Neutrophil (primary cell): Measurements from ENCODE around the gene MRPL41.
"Not testable (repeated sequence)": the region's sequence is repeated elsewhere in the genome, so short reads cannot be mapped to it uniquely, and the experiment has no call there.

Source experiments
- H3K27ac ChIP-seq: fragments of 200-600 bp; sonication (generic); 2 replicates; pipeline ENCODE4 v1.5.1; 2016; ENCODE audit warnings: mild to moderate bottlenecking, moderate library complexity
- H3K27me3 ChIP-seq: fragments of 200-600 bp; sonication (generic); 2 replicates; pipeline ENCODE4 v1.6.0; 2016; ENCODE audit warnings: mild to moderate bottlenecking
- H3K36me3 ChIP-seq: fragments of 200-600 bp; sonication (generic); 2 replicates; pipeline ENCODE4 v1.5.1; 2017
- H3K4me1 ChIP-seq, 2 experiments: fragments of 200-600 bp in 1 of 2; sonication (generic) in 1 of 2; 1 replicate in 1 of 2; 2 replicates in 1 of 2; pipeline versions ENCODE4 v1.5.1 to v1.6.1; 2013 to 2016; ENCODE audit warnings: low read depth in 1 of 2, low read length in 1 of 2, mild to moderate bottlenecking in 1 of 2, moderate library complexity in 1 of 2; ENCODE audit not compliant: control insufficient read depth in 1 of 2, insufficient read depth in 1 of 2
- H3K4me3 ChIP-seq, 2 experiments: fragments of 200-600 bp in 1 of 2; sonication (generic) in 1 of 2; 1 replicate in 1 of 2; 2 replicates in 1 of 2; pipeline ENCODE4 v1.5.1; 2013 to 2016; ENCODE audit warnings: low read depth in 1 of 2, low read length in 1 of 2, mild to moderate bottlenecking in 1 of 2, moderate library complexity in 1 of 2
- H3K9me3 ChIP-seq: fragments of 200-600 bp; sonication (generic); 2 replicates; pipeline ENCODE4 v1.5.1; 2016
- TF ChIP-seq, protein P1 (sequence below): fragments of 200-600 bp; sonication (generic); IDR thresholded peaks from 2 replicates; pipeline ENCODE4 v1.5.1; 2016; ENCODE audit warnings: antibody characterized with exemption

Gene MRPL41

DNA sequence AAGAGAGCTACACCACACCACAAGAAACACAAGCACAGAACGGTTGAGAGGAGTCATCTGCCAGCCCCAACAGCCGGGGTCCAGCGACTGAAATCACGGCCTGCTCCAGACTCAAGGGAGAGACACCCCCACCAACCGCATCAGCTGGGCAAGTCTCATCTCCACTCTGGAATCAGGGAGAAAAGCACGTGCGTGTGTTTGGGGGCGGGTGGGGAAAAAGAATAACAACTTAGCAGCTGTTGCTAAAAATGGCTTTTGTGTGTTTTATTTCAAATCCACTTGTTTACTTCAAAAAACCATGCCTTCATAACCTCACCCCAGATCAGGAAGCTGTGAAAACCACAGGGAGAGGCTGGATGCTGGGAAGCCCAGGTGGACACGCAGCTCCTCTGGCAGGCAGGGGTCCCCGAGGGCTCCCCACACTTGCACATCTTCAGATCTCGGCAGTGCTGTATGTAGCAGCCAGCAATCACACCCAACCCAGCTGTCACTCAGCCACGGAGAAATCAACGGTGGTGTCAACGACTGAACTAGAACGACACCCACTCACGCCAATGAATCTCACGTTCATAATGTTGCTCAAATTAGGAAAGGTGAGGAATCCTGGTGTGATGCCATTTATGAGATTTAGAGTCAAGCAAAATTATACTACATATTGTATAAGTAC lies 20.4 kb upstream of the MRPL41 start:
- TF ChIP-seq, protein P1, sequence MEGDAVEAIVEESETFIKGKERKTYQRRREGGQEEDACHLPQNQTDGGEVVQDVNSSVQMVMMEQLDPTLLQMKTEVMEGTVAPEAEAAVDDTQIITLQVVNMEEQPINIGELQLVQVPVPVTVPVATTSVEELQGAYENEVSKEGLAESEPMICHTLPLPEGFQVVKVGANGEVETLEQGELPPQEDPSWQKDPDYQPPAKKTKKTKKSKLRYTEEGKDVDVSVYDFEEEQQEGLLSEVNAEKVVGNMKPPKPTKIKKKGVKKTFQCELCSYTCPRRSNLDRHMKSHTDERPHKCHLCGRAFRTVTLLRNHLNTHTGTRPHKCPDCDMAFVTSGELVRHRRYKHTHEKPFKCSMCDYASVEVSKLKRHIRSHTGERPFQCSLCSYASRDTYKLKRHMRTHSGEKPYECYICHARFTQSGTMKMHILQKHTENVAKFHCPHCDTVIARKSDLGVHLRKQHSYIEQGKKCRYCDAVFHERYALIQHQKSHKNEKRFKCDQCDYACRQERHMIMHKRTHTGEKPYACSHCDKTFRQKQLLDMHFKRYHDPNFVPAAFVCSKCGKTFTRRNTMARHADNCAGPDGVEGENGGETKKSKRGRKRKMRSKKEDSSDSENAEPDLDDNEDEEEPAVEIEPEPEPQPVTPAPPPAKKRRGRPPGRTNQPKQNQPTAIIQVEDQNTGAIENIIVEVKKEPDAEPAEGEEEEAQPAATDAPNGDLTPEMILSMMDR: no peak
- H3K9me3 ChIP-seq: no peaks in the 10 kb centered on the region
- no peaks in the 10 kb centered on the region for H3K27me3 ChIP-seq
- no peaks in the 10 kb centered on the region for H3K36me3 ChIP-seq
- no peak overlapping the region for H3K4me3 ChIP-seq
- H3K4me1 ChIP-seq: no peaks in the 10 kb centered on the region
- H3K27ac ChIP-seq: no peak overlapping the region

DNA sequence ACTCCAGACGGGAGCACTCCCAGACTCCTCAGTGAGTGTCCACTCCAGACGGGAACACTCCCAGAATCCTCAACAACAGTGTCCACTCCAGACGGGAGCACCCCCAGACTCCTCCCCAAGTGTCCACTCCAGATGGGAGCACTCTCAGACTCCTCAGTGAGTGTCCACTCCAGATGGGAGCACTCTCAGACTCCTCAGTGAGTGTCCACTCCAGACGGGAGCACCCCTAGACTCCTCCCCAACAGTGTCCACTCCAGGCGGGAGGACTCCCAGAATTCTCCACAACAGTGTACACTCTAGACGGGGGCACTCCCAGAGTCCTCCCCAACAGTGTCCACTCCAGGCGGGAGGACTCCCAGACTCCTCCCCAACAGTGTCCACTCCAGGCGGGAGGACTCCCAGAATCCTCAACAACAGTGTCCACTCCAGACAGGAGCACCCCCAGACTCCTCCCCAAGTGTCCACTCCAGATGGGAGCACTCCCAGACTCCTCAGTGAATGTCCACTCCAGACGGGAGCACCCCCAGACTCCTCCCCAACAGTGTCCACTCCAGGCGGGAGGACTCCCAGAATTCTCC lies 18.7 kb upstream of the MRPL41 start:
- not testable (repeated sequence) for H3K9me3 ChIP-seq, H3K27me3 ChIP-seq, H3K4me3 ChIP-seq, H3K36me3 ChIP-seq, H3K27ac ChIP-seq, H3K4me1 ChIP-seq

DNA sequence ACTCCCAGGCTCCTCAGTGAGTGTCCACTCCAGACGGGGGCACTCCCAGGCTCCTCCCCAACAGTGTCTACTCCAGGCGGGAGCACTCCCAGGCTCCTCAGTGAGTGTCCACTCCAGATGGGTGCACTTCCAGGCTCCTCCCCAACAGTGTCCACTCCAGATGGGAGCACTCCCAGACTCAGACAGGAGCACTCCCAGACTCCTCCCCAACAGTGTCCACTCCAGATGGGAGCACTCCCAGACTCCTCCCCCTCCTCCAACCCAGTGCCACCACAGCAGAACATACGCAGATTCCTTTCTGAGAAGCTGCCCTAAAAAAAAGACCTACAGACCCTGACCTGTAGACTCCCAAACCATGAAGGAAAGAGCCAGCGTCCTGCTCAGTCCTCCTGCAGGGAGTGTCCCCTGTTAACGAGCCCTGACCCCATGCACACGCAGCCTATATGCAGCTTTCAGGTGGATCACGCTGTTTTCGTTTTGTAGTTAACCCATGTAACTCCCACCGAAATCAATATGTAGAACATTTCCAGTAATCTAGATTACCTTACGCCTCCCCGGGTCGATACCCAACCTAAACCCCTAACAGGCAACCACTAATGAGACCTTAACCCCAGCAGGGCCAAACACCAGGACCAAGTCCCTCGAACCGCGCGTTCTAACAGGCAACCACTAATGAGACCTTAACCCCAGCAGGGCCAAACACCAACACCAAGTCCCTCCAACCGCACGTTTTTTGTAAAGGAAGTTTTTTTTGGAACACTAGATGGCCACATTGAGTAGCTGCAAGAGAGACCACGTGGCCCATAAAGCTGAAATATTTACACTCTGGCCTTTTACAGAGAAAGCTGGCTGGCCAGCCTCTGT lies 17.2 kb upstream of the MRPL41 start:
- TF ChIP-seq, protein P1: no peak
- no peaks in the 10 kb centered on the region for H3K9me3 ChIP-seq
- no peak overlapping the region for H3K27ac ChIP-seq
- no peak overlapping the region for H3K4me3 ChIP-seq
- H3K4me1 ChIP-seq: no peaks in the 10 kb centered on the region
- no peaks in the 10 kb centered on the region for H3K36me3 ChIP-seq
- H3K27me3 ChIP-seq: no peaks in the 10 kb centered on the region

GRCh38 chr9:137535120-137535428 lies 16.6 kb upstream of the MRPL41 start:
- Histone ChIP-seq H3K27ac (no peak overlapping the region), H3K9me3 (no peaks in the 10 kb centered on the region), H3K4me3 (no peak overlapping the region), H3K4me1 (no peaks in the 10 kb centered on the region), H3K36me3 (no peaks in the 10 kb centered on the region), H3K27me3 (no peaks in the 10 kb centered on the region)
- TF ChIP-seq, protein P1: no peak

- not testable (repeated sequence) for H3K36me3 ChIP-seq, H3K27ac ChIP-seq, H3K9me3 ChIP-seq, H3K4me1 ChIP-seq, H3K27me3 ChIP-seq, H3K4me3 ChIP-seq
These were observed 15.0 kb upstream of the MRPL41 start for GRCh38 chr9:137536594-137537131.

GRCh38 chr9:137538058-137538457 lies 13.6 kb upstream of the MRPL41 start:
- TF ChIP-seq, protein P1: no peak
- Histone ChIP-seq H3K36me3 (no peaks in the 10 kb centered on the region), H3K4me1 (no peaks in the 10 kb centered on the region), H3K9me3 (no peaks in the 10 kb centered on the region), H3K4me3 (no peak overlapping the region), H3K27me3 (no peaks in the 10 kb centered on the region), H3K27ac (no peak overlapping the region)
